ENCODE measurements around the gene NCBP2. TPM values are rescaled to one million over a fixed set of nuclear protein-coding genes. Genes with fewer than 3 reads are reported as not detected.

NCBP2 gene
- total and polyA plus RNA-seq, 2 experiments from 2014 or later, result 78.4 to 98.9 TPM

- no peaks in the 10 kb centered on the region for H3K79me2 ChIP-seq (replicated peaks; ENCODE audit: insufficient read depth)
- H3F3A ChIP-seq (replicated peaks; ENCODE audit: low read depth), result no peaks in the 10 kb centered on the region
- no peaks in the 10 kb centered on the region for H3K27me3 ChIP-seq (ENCODE audit: insufficient read depth)
- H4K20me1 ChIP-seq (replicated peaks; ENCODE audit: insufficient read depth), result no peaks in the 10 kb centered on the region
- peak; percentile 93 for ATAC-seq
- H3K9me2 ChIP-seq (ENCODE audit: insufficient read depth), result no peaks in the 10 kb centered on the region
- H3K4me3 ChIP-seq, result no peak overlapping the region
- Mint-ChIP-seq H3K27ac (no peak overlapping the region), H3K9me3 (peaks cover 3% of the 10 kb centered on the region; the same call in 2 of the 3 replicates), H3K4me1 (no peaks in the 10 kb centered on the region), H3K27me3 (ENCODE audit: insufficient read depth, low read depth, poor library complexity) (peaks cover 3% of the 10 kb centered on the region), H3K36me3 (ENCODE audit: low read depth) (no peaks in the 10 kb centered on the region), H3K4me3 (no peak overlapping the region)
- H3K4me2 ChIP-seq, result no peak overlapping the region
- peak overlapping the region; percentile 75; the same call in 1 of the 2 replicates for H2AFZ ChIP-seq
- no peak for TF ChIP-seq POLR2AphosphoS5 (IDR thresholded peaks at IDR 0.05; ENCODE audit: low read depth)
- no peak for TF ChIP-seq EZH2phosphoT487 (IDR thresholded peaks at IDR 0.05; ENCODE audit: unreplicated experiment)
- no peak for TF ChIP-seq STAT1 (IDR thresholded peaks at IDR 0.05; ENCODE audit: unreplicated experiment)
- no peak for TF ChIP-seq REST (IDR thresholded peaks at IDR 0.05; ENCODE audit: unreplicated experiment)
- TF ChIP-seq ZNF331 (CRISPR knock-in tag; IDR thresholded peaks at IDR 0.05; ENCODE audit: low read depth), result no peak
- TF ChIP-seq ZNF114 (CRISPR knock-in tag; IDR thresholded peaks at IDR 0.05), result no peak
- TF ChIP-seq CTCF (conservative IDR thresholded peaks at IDR 0.05; ENCODE audit: low read depth in 2 of 2), result peak; percentile 41 to 77
- H3K4me1 ChIP-seq (ENCODE audit: insufficient read depth), result no peaks in the 10 kb centered on the region
- H3K27ac ChIP-seq (ENCODE audit: low read depth), result no peak overlapping the region
- DNase-seq (ENCODE audit: low spot score), result peak; percentile 75
- H3K36me3 ChIP-seq (ENCODE audit: insufficient read depth), result no peaks in the 10 kb centered on the region
Measured at GRCh38 chr3:196988241-196989029, 46.1 kb upstream of the NCBP2 start.

GRCh38 chr3:196987022-196987421, 44.7 kb upstream of the NCBP2 start:
- no peak for DNase-seq (ENCODE audit: low spot score)
- H3K79me2 ChIP-seq (replicated peaks; ENCODE audit: insufficient read depth), result no peaks in the 10 kb centered on the region
- ATAC-seq, result no peak
- H3K27ac Mint-ChIP-seq, result no peak overlapping the region
- no peak overlapping the region for H3K4me2 ChIP-seq
- H3K36me3 ChIP-seq (ENCODE audit: insufficient read depth), result no peaks in the 10 kb centered on the region
- H3K9me3 Mint-ChIP-seq, result peaks cover 7% of the 10 kb centered on the region
- H3K27me3 Mint-ChIP-seq (ENCODE audit: insufficient read depth, low read depth, poor library complexity), result peaks cover 3% of the 10 kb centered on the region
- H2AFZ ChIP-seq, result no peak overlapping the region
- no peaks in the 10 kb centered on the region for H3K4me1 ChIP-seq (ENCODE audit: insufficient read depth)
- no peak overlapping the region for H3K4me3 ChIP-seq
- no peaks in the 10 kb centered on the region for H3K4me1 Mint-ChIP-seq
- no peaks in the 10 kb centered on the region for H3K9me2 ChIP-seq (ENCODE audit: insufficient read depth)
- H3K27ac ChIP-seq (ENCODE audit: low read depth), result no peak overlapping the region
- H3F3A ChIP-seq (replicated peaks; ENCODE audit: low read depth), result no peaks in the 10 kb centered on the region
- no peaks in the 10 kb centered on the region for H3K36me3 Mint-ChIP-seq (ENCODE audit: low read depth)
- no peak overlapping the region for H3K4me3 Mint-ChIP-seq
- H3K27me3 ChIP-seq (ENCODE audit: insufficient read depth), result no peaks in the 10 kb centered on the region
- H4K20me1 ChIP-seq (replicated peaks; ENCODE audit: insufficient read depth), result no peaks in the 10 kb centered on the region
- TF ChIP-seq ZNF462 (CRISPR knock-in tag; IDR thresholded peaks at IDR 0.05), result no peak

All from GM23338 (cell line).